ENCODE data around the gene SMPDL3B.

Gene SMPDL3B

DNA sequence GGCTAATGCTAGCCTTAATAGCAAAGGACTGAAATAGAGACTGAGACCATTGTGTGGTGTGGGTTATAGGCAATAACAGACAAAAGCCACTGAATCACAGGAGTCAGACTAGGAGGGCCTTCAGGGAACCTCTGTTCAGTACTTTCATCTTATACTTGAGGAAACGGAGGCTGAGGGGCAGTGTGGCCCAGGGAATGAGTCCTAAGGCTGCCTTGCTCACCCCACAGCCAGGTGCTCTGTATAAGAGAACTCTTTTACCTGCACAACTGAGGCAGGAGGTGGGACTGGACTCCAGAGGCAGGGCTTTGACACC, 2.7 kb downstream of the SMPDL3B start:
- in situ Hi-C loops (cut with MboI; ENCODE audit: low pct_unique_long_range_greater_than_20kb, low sequenced_read_pairs): no loop called here
- DNase-seq: no peak

DNA sequence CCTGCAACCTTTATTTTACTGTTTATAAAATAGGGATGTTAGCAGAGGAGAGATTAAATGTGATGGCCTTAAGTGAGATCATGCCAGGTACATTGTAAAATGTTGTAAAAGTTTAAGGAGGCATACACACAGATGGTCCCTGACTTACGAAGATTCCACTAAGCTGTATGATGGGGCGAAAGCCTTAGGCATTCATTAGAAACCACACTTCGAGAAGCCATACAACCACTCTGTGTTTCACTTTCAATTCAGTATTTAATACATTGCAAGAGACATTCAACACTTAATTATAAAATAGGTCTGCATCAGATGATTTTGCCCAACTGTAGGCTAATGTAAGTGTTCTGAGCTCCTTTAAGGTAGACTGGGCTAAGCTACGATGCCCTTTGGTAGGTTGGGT, 3.7 kb downstream of the SMPDL3B start:
- DNase-seq: no peak
- in situ Hi-C loops (cut with MboI; ENCODE audit: low pct_unique_long_range_greater_than_20kb, low sequenced_read_pairs): no loop called here

DNA sequence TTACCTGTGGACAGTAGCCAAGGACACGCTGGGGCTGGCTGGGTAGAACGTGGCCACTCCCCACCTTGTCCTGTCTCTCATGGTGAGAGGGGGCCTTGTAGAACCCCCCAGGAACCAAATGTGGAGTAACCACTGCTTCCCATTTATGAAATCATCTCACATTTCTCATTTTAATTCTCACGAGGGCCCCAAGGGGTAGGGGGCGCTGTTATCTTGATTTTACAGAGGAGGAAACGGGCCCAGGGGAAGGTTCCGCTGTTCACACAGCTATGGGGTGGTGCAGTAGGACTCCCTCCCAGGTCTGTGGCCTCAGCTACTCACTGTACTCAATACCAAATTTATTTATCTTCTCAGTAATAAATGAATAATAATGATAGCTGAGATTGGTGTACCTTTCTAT, 5.5 kb downstream of the SMPDL3B start:
- DNase-seq: peak; percentile 76
- in situ Hi-C loops (cut with MboI; ENCODE audit: low pct_unique_long_range_greater_than_20kb, low sequenced_read_pairs): no loop called here

DNA sequence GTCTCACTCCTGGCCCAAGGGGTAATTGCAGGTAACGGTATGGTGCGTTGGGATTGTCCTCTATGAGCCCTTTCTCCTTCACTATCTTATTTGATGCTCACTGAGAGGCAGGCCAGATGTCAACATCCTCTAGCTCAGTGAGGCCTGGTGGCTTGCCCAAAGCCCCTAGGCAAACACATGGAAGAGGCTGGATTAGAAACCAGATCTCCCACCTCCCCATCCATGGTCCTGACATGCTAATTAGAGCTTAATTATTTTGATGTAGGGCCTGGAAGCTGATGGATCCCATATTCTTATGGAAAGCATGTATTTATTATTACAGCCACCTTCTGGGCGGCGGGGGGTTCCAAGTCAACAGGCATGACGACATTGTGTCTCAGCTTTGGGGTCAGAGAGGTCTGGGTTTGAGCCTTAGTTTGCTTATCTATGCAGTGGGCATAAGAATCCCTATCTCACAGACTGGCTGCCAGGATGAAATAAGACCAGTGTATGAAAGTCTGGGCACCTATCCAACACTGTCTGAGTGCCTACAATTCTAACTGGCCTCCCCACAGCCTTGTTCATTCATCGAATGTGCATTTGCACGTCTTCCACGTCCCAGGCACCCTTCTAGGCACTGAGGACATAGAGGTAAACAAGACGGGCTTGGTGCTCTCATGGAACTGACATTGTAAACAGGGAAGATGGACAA, 6.2 kb downstream of the SMPDL3B start:
- in situ Hi-C loops (cut with MboI; ENCODE audit: low pct_unique_long_range_greater_than_20kb, low sequenced_read_pairs): no loop called here
- DNase-seq: no peak

DNA sequence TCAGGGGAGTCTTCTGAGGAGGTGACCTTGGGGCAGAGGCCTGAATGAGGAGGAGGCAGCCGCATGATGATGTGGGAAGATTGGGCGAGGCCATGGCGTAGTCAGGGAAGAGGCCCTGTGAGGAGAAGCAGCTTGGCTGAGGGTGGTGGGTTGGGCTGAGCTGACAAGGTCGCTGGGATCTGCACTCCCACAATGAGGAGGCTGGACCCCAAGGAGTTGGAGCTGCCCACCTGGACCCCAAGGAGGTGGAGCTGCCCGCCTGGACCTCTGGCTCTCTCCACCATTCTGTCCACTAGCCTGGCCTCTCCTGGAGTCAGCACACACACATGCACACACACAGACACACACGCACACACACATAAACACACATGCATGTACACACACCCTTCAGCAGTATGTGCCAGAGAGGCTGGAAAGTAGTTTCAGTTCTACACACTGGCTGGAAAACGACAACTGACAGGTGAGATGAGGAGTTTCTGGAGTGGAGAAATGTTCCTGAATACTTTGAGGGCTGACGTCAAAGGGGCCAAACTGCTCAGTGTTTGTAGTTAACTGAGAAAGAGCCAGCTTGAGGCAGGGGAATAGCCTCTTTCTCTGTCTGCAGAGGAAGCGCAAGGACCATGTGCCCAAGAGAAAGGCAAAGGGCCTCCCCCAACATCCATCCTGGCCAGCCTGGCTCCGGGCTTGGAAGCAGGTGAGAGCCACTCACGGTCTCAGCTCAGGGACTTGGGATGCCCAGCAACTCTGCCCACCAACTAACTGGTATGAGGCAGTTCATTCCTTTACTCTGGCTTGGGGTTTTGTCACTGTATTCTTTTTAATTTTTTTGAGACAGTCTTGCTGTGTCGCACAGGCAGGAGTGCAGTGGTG, 7.1 kb downstream of the SMPDL3B start:
- in situ Hi-C loops (cut with MboI; ENCODE audit: low pct_unique_long_range_greater_than_20kb, low sequenced_read_pairs): no loop called here
- DNase-seq: no peak

DNA sequence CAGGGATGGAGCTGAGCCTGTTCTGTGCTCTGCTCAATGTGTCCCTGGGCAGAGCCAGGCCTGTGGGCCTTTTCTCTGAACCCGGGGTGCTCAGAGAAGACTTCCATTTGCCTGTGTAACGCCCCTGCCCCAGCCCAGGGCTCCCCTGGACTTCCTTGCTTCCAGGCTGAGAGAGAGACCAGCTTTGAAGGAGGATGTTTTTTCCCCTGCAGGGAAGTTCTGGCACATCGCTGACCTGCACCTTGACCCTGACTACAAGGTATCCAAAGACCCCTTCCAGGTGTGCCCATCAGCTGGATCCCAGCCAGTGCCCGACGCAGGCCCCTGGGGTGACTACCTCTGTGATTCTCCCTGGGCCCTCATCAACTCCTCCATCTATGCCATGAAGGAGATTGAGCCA, 10.2 kb downstream of the SMPDL3B start:
- DNase-seq: no peak
- in situ Hi-C loops (cut with MboI; ENCODE audit: low pct_unique_long_range_greater_than_20kb, low sequenced_read_pairs): no loop called here

DNA sequence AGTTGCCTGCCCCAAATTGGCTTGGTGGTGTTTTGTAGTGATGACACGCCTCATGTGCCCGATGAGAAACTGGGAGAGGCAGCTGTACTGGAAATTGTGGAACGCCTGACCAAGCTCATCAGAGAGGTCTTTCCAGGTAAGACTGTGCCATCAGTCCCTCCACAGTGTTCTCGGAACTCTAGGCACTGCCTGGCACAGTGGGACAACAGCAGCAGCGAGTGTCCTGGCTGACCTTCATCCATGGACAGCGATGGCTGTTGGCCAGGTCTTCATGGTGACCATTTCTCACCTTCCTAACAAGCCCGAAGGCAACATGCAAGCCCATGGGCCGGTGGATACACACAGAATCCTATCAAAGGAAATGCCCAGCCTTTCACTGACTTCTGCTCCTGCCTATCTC, 14.2 kb downstream of the SMPDL3B start:
- in situ Hi-C loops (cut with MboI; ENCODE audit: low pct_unique_long_range_greater_than_20kb, low sequenced_read_pairs): no loop called here
- no peak for DNase-seq

- in situ Hi-C loops (cut with MboI; ENCODE audit: low pct_unique_long_range_greater_than_20kb, low sequenced_read_pairs): no loop called here
- no peak for DNase-seq
These were observed 16.6 kb downstream of the SMPDL3B start for GRCh38 chr1:27951396-27951795.

DNA sequence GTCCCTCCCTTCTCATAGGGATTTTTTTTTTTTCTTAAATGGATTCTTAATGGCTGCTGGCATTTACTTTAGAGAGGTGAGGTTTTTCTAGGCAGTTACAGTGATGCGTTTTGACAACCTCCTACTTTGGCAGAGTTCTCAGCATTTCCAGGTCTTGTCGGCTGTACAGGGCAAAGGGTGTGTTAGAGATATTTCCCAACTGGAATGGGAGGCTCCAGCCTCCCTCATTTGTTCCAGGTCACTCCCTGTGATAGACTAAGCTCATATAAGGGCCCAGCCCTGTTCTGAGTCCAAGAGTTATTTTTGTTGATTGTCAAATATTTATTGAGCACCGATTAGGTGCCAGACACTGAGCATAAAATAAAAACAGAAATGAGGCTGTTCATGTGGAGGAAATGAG, 17.3 kb downstream of the SMPDL3B start:
- in situ Hi-C loops (cut with MboI; ENCODE audit: low pct_unique_long_range_greater_than_20kb, low sequenced_read_pairs): no loop called here
- no peak for DNase-seq

GRCh38 chr1:27954186-27954585, 19.4 kb downstream of the SMPDL3B start:
- no peak for DNase-seq
- in situ Hi-C loops (cut with MboI; ENCODE audit: low pct_unique_long_range_greater_than_20kb, low sequenced_read_pairs): no loop called here

DNA sequence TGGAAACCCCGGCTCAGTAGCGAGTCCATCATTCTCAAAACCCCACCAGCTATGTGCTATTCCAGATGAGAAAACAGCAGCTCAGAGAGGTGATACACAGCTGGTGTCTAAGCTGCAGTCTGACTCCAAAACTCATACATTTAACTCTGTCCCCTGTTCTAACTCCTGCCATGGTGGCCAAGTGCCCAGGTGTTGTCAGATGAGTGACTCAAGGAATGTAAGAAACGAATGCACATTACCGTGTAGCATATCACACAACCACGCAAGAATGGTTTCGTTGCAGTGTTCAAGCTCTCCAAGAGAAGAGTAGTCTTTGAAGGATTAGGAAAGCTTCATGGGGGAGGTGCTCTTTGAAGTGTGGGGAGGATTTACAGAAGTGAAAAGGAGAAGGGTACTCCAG, 20.3 kb downstream of the SMPDL3B start:
- no peak for DNase-seq
- in situ Hi-C loops (cut with MboI; ENCODE audit: low pct_unique_long_range_greater_than_20kb, low sequenced_read_pairs): no loop called here

DNA sequence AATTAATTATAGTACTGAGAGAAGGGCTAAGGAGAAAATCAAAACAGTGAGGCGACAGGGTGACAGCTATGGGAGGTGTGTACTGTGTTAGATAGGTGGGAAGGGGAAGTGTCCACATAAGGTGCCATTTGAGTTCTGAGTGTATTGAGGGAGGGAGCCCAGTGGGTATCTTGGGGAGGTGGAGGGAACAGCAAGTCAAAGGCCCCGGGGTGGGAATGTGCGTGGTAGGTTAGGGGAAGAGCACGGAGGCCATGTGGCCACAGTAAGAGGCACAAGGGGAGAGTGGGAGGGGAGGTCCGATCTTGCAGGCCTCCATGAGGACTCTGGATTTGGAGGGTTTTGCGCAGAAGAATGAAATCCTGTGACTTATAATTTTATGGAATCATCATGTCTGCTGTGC, 22.0 kb downstream of the SMPDL3B start:
- in situ Hi-C loops (cut with MboI; ENCODE audit: low pct_unique_long_range_greater_than_20kb, low sequenced_read_pairs): no loop called here
- no peak for DNase-seq

GRCh38 chr1:27957655-27958054, 22.9 kb downstream of the SMPDL3B start:
- no peak for DNase-seq
- in situ Hi-C loops (cut with MboI; ENCODE audit: low pct_unique_long_range_greater_than_20kb, low sequenced_read_pairs): no loop called here

DNA sequence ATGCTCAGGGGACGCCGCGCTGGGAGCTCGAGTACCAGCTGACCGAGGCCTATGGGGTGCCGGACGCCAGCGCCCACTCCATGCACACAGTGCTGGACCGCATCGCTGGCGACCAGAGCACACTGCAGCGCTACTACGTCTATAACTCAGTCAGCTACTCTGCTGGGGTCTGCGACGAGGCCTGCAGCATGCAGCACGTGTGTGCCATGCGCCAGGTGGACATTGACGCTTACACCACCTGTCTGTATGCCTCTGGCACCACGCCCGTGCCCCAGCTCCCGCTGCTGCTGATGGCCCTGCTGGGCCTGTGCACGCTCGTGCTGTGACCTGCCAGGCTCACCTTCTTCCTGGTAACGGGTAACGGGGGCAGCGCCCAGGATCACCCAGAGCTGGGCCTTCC, 23.7 kb downstream of the SMPDL3B start:
- DNase-seq: no peak
- in situ Hi-C loops (cut with MboI; ENCODE audit: low pct_unique_long_range_greater_than_20kb, low sequenced_read_pairs): no loop called here

DNA sequence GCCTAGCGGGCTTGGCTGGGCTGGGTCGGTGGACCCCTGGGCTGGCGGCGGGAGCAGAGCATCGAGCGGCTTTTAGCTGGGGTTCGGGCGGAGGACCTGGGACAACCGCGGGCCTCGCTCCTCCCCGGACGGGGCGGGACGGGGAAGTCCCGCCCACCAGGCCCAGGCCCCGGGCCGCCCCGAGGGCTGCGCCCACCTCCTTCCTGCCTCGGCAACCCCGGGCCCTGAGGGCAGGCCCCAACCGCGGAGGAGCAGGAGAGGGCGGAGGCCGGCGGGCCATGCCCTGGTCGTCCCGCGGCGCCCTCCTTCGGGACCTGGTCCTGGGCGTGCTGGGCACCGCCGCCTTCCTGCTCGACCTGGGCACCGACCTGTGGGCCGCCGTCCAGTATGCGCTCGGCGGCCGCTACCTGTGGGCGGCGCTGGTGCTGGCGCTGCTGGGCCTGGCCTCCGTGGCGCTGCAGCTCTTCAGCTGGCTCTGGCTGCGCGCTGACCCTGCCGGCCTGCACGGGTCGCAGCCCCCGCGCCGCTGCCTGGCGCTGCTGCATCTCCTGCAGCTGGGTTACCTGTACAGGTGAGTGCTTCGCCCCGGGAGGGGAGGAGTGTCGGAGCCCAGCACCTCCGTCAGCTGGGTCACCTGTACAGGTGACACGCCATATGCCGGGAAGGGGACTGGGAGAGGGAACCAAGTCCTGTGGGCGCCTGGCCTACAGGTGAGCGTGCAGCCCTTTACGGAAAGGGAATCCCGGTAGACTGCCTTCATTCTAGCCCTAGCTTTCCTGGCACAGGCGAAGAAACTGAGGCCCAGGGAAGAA, 25.2 kb downstream of the SMPDL3B start, which contains the start of gene XKR8:
Gene XKR8, plus strand, starts transcription at position 182 of the 812 bp plus-strand sequence. Its CDS starts 97 bp downstream, at position 279.
- in situ Hi-C loops (cut with MboI; ENCODE audit: low pct_unique_long_range_greater_than_20kb, low sequenced_read_pairs): no loop called here
- peak; percentile 94 for DNase-seq

GRCh38 chr1:27960762-27961645, 26.2 kb downstream of the SMPDL3B start:
- DNase-seq: no peak
- in situ Hi-C loops (cut with MboI; ENCODE audit: low pct_unique_long_range_greater_than_20kb, low sequenced_read_pairs): no loop called here

GRCh38 chr1:27961646-27962221, 26.9 kb downstream of the SMPDL3B start:
- in situ Hi-C loops (cut with MboI; ENCODE audit: low pct_unique_long_range_greater_than_20kb, low sequenced_read_pairs): no loop called here
- no peak for DNase-seq

DNA sequence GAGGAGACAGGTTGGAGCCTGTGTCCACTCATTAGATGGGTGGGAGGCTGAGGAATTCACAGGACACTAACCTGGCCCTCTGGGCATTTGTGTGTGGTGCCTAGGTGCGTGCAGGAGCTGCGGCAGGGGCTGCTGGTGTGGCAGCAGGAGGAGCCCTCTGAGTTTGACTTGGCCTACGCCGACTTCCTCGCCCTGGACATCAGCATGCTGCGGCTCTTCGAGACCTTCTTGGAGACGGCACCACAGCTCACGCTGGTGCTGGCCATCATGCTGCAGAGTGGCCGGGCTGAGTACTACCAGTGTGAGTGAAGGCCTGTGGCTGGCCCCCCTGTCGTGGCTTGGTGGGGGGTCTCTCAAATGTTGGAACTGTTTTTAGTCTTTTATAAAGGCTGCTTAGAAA, 28.6 kb downstream of the SMPDL3B start:
- in situ Hi-C loops (cut with MboI; ENCODE audit: low pct_unique_long_range_greater_than_20kb, low sequenced_read_pairs): no loop called here
- DNase-seq: no peak

Data from KBM-7 (cell line).